Upper lobe of left lung (tissue), 6 donors: ENCODE data around the gene OCIAD2. TPM values are rescaled to one million over a fixed set of nuclear protein-coding genes. Genes with fewer than 3 reads are reported as not detected.
"Not testable (repeated sequence)": the region's sequence is repeated elsewhere in the genome, so short reads cannot be mapped to it uniquely, and the experiment has no call there.

Experiments used
- ATAC-seq, 2 donors: fragments of 200-7000 bp; cut with Tn5 transposase; one replicate each; pipeline ENCODE4 v1.9.1; 2022; ENCODE audit warnings: mild to moderate bottlenecking in 2 of 2, moderate library complexity in 2 of 2; ENCODE audit not compliant: low FRiP score in 2 of 2
- DNase-seq, 2 donors: peaks; one replicate each; pipeline ENCODE4 v3.0.0-alpha.2; 2019 to 2020
- H3K27ac ChIP-seq, 4 donors: fragments of 200-600 bp; sonication (generic); one replicate each; pipeline ENCODE4 v1.5.1; 2016 to 2019
- H3K27me3 ChIP-seq, 4 donors: fragments of 200-600 bp; sonication (generic); one replicate each; pipeline ENCODE4 v1.5.1; 2017 to 2019
- H3K36me3 ChIP-seq, 4 donors: fragments of 200-600 bp; sonication (generic); one replicate each; pipeline ENCODE4 v1.5.1; 2016 to 2019
- H3K4me1 ChIP-seq, 4 donors: fragments of 200-600 bp; sonication (generic); one replicate each; pipeline ENCODE4 v1.5.1; 2018 to 2019
- H3K4me3 ChIP-seq, 4 donors: fragments of 200-600 bp; sonication (generic); one replicate each; pipeline ENCODE4 v1.5.1; 2017 to 2019; ENCODE audit warnings: mild to moderate bottlenecking in 2 of 4, moderate library complexity in 1 of 4
- H3K9me3 ChIP-seq, 4 donors: fragments of 200-600 bp; sonication (generic); one replicate each; pipeline ENCODE4 v1.5.1; 2018 to 2019
- EP300 ChIP-seq, 4 donors: sonication (generic); formaldehyde crosslinking; IDR thresholded peaks; one replicate each; pipeline ENCODE4 v1.5.1; 2017; ENCODE audit warnings: antibody characterized with exemption in 4 of 4, control low read depth in 2 of 4
- POLR2A ChIP-seq, 4 donors: fragments of 450-650 bp; IDR thresholded peaks; one replicate each; pipeline ENCODE4 v1.5.1; 2016 to 2017; ENCODE audit warnings: antibody characterized with exemption in 4 of 4, mild to moderate bottlenecking in 2 of 4
- POLR2AphosphoS5 ChIP-seq, 2 donors: sonication (generic); formaldehyde crosslinking; IDR thresholded peaks; one replicate each; pipeline ENCODE4 v1.5.1; 2017; ENCODE audit warnings: antibody characterized with exemption in 2 of 2
- WGBS, 2 donors: methylation state at CpG; one replicate each; pipeline ENCODE4 v1.1.5; 2017 to 2018; 5-methylcytosine and 5-hydroxymethylcytosine counted together
- small RNA-seq, 4 donors: library from RNA; depleted of rRNA; stranded (forward); fragments of <200 nt; gene quantifications; one replicate each; pipeline ENCODE3, GENCODE V24; 2016
- total RNA-seq, 6 donors: library from RNA; depleted of rRNA in 4 of 6; stranded (reverse); fragments of >200 nt in 4 of 6; gene quantifications; one replicate each; pipeline versions ENCODE4 v1.1.0 to v1.2.1, GENCODE V29; 2016 to 2021
- TF ChIP-seq, protein P1 (sequence below), 6 experiments: fragments of 450-650 bp in 4 of 6; fragments of 200-600 bp in 2 of 6; sonication (generic) in 2 of 6; IDR thresholded peaks; one replicate each; pipeline ENCODE4 v1.5.1; 2016 to 2019; ENCODE audit warnings: antibody characterized with exemption in 6 of 6
- donor health status: DM: no; HTN: no; CAD: no; lungs with moderate emphysema.
- donor health status: DM: no; HTN: yes; CAD: no; lungs with severe emphysema.

OCIAD2 gene
- total RNA-seq, 6 donors from 2014 or later: 27.7 to 172 (median 37.9) TPM

DNA sequence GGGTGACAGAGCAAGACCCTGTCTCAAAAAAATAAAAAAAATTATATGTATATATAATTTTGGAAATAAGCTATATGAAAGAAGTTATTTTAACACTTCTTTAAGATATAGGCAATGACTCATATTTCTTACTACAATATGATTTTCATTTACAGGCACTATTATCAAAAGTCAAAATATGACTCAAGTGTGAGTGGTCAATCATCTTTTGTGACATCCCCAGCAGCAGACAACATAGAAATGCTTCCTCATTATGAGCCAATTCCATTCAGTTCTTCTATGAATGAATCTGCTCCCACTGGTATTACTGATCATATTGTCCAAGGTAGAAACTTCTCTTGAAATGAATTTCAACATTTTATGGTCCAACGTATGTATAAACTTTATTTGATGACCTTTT is 54.9 kb downstream of the OCIAD2 start:
- ATAC-seq: no peak
- TF ChIP-seq, protein P1, sequence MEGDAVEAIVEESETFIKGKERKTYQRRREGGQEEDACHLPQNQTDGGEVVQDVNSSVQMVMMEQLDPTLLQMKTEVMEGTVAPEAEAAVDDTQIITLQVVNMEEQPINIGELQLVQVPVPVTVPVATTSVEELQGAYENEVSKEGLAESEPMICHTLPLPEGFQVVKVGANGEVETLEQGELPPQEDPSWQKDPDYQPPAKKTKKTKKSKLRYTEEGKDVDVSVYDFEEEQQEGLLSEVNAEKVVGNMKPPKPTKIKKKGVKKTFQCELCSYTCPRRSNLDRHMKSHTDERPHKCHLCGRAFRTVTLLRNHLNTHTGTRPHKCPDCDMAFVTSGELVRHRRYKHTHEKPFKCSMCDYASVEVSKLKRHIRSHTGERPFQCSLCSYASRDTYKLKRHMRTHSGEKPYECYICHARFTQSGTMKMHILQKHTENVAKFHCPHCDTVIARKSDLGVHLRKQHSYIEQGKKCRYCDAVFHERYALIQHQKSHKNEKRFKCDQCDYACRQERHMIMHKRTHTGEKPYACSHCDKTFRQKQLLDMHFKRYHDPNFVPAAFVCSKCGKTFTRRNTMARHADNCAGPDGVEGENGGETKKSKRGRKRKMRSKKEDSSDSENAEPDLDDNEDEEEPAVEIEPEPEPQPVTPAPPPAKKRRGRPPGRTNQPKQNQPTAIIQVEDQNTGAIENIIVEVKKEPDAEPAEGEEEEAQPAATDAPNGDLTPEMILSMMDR (IDR thresholded peaks at IDR 0.05): no peak
- TF ChIP-seq POLR2AphosphoS5 (IDR thresholded peaks at IDR 0.05): no peak
- TF ChIP-seq EP300 (IDR thresholded peaks at IDR 0.05): no peak
- TF ChIP-seq POLR2A (IDR thresholded peaks at IDR 0.05): no peak
- 83 to 85% methylated on average over 1 of the region's 1 CpG for WGBS, 2 donors
- Histone ChIP-seq H3K9me3 (no peaks in the 10 kb centered on the region), H3K4me3 (no peak overlapping the region), H3K27me3 (no peaks in the 10 kb centered on the region), H3K4me1 (no peaks in the 10 kb centered on the region), H3K36me3 (peaks cover 4 to 72% (median 10%) of the 10 kb centered on the region in 4 donors), H3K27ac (no peak overlapping the region)
- DNase-seq: no peak

DNA sequence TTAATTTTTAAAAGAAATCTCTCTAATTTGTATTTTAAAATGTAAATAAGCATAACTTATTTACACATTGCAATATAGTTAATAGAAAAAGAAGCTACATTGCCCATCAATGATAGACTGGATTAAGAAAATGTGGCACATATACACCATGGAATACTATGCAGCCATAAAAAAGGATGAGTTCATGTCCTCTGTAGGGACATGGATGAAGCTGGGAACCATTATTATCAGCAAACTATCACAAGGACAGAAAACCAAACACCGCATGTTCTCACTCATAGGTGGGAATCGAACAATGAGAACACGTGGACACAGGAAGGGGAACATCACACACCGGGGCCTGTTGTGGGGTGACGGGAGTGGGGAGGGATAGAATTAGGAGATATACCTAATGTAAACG is 57.8 kb downstream of the OCIAD2 start:
- H3K4me1 ChIP-seq, ATAC-seq, H3K27ac ChIP-seq, H3K9me3 ChIP-seq, H3K4me3 ChIP-seq, DNase-seq, H3K27me3 ChIP-seq: not testable (repeated sequence)
- peaks cover 4 to 73% (median 13%) of the 10 kb centered on the region in 4 donors for H3K36me3 ChIP-seq
- 98 to 100% methylated on average over 6 of the region's 6 CpGs for WGBS, 2 donors

DNA sequence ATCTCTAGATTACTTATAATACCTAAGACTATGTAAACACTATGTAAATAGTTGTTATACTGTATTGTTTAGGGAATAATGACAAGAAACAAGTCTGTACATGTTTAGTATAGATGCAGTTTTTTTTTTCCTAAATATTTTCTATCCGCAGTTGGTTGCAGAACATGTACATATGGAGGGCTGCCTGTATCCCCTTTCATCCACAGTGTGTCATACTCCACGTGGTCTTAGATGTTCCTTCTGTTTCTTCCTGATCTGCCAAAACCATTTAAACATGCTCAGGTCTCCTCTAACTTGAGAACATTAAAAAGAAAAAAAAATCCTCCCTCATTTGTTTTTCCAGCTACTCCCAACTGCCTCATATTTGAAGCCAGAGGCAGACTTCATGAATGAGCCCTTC is 61.7 kb downstream of the OCIAD2 start:
- Histone ChIP-seq H3K36me3 (peaks cover 4 to 69% (median 13%) of the 10 kb centered on the region in 4 donors), H3K27ac (no peak overlapping the region), H3K9me3 (no peaks in the 10 kb centered on the region), H3K4me3 (no peak overlapping the region), H3K27me3 (no peaks in the 10 kb centered on the region), H3K4me1 (no peaks in the 10 kb centered on the region)
- no peak for TF ChIP-seq EP300 (IDR thresholded peaks at IDR 0.05)
- TF ChIP-seq, protein P1 (IDR thresholded peaks at IDR 0.05): no peak
- TF ChIP-seq POLR2A (IDR thresholded peaks at IDR 0.05): no peak
- no peak for TF ChIP-seq POLR2AphosphoS5 (IDR thresholded peaks at IDR 0.05)
- 87 to 90% methylated on average over 2 of the region's 2 CpGs for WGBS, 2 donors
- DNase-seq: no peak
- ATAC-seq: no peak

DNA sequence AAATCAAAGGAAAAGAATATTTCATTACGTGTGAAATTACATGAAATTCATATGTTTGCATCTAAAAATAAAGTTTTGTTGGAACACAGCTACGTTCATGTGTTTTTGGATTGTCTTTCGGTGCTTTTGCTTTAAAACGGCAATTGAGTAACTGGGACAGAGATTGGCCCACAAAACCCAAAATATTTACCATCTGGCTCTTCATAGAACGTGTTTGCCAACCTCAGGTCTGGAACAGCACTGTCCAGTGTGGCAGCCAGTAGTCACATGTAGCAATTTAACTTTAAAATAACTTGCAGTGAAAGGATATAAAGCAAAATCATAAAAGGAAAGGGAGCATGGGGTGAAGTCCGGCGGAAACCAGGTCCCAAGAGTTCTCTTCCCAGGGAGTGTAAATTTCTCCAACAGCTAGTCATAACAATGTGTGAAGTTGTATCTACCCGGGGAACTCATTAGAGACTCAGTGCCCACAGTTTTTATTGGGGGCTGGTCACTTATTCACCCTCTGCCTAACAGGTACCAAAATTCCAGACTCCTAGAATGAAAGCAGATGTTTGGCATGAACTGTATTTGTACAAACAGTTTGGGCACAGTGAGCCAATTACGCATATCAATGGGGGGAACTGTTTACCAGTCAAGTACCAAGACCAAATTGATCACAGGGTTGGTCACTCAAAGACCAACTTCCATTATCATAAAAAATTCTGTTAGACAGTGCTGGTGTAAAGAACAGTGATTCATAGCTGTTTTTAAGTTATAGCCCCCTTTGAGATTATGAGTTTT is 65.3 kb downstream of the OCIAD2 start:
- DNase-seq: no peak
- H3K9me3 ChIP-seq: no peaks in the 10 kb centered on the region
- WGBS, 2 donors: 90 to 91% methylated on average over 9 of the region's 9 CpGs
- ATAC-seq: no peak
- no peak for TF ChIP-seq POLR2AphosphoS5 (IDR thresholded peaks at IDR 0.05)
- TF ChIP-seq POLR2A (IDR thresholded peaks at IDR 0.05): no peak
- TF ChIP-seq, protein P1 (IDR thresholded peaks at IDR 0.05): no peak
- H3K4me3 ChIP-seq: no peak overlapping the region
- peaks cover 4 to 74% (median 25%) of the 10 kb centered on the region in 4 donors for H3K36me3 ChIP-seq
- H3K27ac ChIP-seq: no peak overlapping the region
- no peaks in the 10 kb centered on the region for H3K27me3 ChIP-seq
- no peaks in the 10 kb centered on the region for H3K4me1 ChIP-seq

DNA sequence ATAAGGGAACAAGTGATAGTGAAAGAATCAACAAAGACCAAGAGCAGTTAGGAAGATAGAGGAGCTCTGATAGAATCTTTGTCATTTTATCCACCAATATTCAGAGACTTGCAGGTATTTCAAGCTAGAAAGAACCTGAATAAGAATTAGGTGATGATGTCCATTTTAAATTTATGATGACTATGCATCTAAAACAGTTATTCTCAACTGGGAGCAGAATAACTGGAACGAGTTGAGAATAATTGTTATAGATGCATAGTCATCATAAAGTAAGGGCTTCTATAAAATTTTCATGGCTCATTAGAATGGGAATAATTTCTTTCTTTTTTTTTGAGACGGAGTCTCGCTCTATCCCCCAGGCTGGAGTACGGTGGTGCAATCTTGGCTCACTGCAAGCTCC is 69.9 kb downstream of the OCIAD2 start:
- no peak overlapping the region for H3K4me3 ChIP-seq
- H3K4me1 ChIP-seq: peaks cover 11 to 14% (median 13%) of the 10 kb centered on the region in 4 donors
- H3K27ac ChIP-seq: no peak overlapping the region
- DNase-seq (no peak), ATAC-seq (no peak)
- peaks cover 8 to 67% (median 33%) of the 10 kb centered on the region in 4 donors for H3K36me3 ChIP-seq
- 95 to 96% methylated on average over 4 of the region's 4 CpGs for WGBS, 2 donors
- no peaks in the 10 kb centered on the region for H3K27me3 ChIP-seq
- no peaks in the 10 kb centered on the region for H3K9me3 ChIP-seq
- TF ChIP-seq EP300 (IDR thresholded peaks at IDR 0.05) (no peak), POLR2AphosphoS5 (IDR thresholded peaks at IDR 0.05) (no peak), POLR2A (IDR thresholded peaks at IDR 0.05) (no peak)
- TF ChIP-seq, protein P1 (IDR thresholded peaks at IDR 0.05): no peak

Small RNA genes within 50 kb of the gene (small RNA-seq; reads per million reads assigned to genes)
- gene AC020593.1 (0 reads per million in 4 donors), gene RNU6-158P (0 reads per million in 4 donors)

Other genes with a start within 250 kb of the OCIAD2 start
- gene FRYL, start 126.5 kb downstream of the OCIAD2 start, total RNA-seq: 10 to 100 TPM; 48.6 to 96.9 (median 69.2) TPM
- 100 to 1,000 TPM in 1 of 6 donors, 10 to 100 TPM in 5; 31.5 to 104 (median 82.9) TPM for gene OCIAD1, start 75.7 kb downstream of the OCIAD2 start, total RNA-seq
- gene CWH43, start 79.5 kb upstream of the OCIAD2 start, total RNA-seq: 1 to 10 TPM in 2 of 6 donors, under 1 TPM in 2, not detected in 2; 0.67 to 1.7 (median 1.1) TPM